ENCODE measurements around the gene LCNL1.

DNA sequence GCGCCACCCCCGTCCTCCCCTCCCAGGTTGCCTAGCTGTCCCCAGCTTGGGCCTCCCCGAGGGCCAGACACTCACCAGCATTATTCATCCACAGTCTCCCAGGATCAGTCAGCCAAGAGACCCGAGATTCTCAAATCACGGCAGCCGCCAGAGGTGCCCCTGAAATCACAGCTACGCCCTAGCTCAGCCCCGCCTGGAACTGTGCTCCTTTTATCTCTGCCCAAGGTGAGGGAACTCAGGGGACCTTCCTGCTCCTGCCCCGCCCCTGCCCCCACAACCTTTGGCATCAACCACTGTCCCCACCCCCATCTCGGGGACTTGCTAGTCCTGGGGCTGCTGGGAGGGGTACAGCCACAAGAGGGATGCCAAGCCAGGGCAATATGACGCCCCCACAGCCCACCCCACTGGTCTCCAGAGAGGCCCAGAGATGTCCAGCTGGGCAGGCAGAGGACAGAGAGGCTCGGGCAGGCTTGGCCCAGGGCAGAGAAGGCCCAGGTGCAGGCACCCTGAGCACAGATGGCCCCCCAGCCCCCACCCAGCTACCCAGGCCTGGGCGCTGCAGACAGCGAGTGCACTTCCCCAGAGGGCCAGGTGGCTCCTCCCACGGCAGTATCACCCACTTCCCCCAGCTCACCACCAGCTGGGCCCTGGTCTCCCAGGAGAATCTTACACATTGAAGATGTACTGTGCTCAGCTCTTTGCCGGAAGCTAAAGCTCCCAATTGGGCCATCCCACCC is 49.3 kb downstream of the LCNL1 start, which contains the start of gene FUT7:
- TF ChIP-seq, protein P1, sequence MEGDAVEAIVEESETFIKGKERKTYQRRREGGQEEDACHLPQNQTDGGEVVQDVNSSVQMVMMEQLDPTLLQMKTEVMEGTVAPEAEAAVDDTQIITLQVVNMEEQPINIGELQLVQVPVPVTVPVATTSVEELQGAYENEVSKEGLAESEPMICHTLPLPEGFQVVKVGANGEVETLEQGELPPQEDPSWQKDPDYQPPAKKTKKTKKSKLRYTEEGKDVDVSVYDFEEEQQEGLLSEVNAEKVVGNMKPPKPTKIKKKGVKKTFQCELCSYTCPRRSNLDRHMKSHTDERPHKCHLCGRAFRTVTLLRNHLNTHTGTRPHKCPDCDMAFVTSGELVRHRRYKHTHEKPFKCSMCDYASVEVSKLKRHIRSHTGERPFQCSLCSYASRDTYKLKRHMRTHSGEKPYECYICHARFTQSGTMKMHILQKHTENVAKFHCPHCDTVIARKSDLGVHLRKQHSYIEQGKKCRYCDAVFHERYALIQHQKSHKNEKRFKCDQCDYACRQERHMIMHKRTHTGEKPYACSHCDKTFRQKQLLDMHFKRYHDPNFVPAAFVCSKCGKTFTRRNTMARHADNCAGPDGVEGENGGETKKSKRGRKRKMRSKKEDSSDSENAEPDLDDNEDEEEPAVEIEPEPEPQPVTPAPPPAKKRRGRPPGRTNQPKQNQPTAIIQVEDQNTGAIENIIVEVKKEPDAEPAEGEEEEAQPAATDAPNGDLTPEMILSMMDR (IDR thresholded peaks at IDR 0.05) = no peak
- no peak for TF ChIP-seq ZFX (IDR thresholded peaks at IDR 0.05; ENCODE audit: borderline replicate concordance)
